SK-N-SH treated with all-trans-retinoic acid at 6 μM for 48 hours (cell line): ENCODE measurements around the gene CCDC102B.
"Not testable (repeated sequence)": the region's sequence is repeated elsewhere in the genome, so short reads cannot be mapped to it uniquely, and the experiment has no call there.

Source experiments
- ARNTL ChIP-seq: fragments of 450-650 bp; formaldehyde crosslinking; IDR thresholded peaks from 2 replicates; pipeline ENCODE4 v1.5.0; 2020; ENCODE audit warnings: low read depth, mild to moderate bottlenecking, moderate library complexity, borderline replicate concordance
- BACH2 ChIP-seq: fragments of 250-450 bp; sonication (Bioruptor Pico); IDR thresholded peaks from 2 replicates; pipeline ENCODE4 v1.9.0; 2021; ENCODE audit warnings: mild to moderate bottlenecking, borderline replicate concordance
- CREB5 ChIP-seq: fragments of 250-450 bp; sonication (Bioruptor Pico); IDR thresholded peaks from 2 replicates; pipeline ENCODE4 v1.5.1; 2020; ENCODE audit warnings: low read depth, mild to moderate bottlenecking, moderate library complexity
- CSRNP3 ChIP-seq: fragments of 250-450 bp; sonication (Bioruptor Pico); IDR thresholded peaks from 2 replicates; pipeline ENCODE4 v1.5.1; 2021; ENCODE audit warnings: mild to moderate bottlenecking, moderate library complexity
- ESRRG ChIP-seq: fragments of 250-450 bp; sonication (Bioruptor Pico); IDR thresholded peaks from 2 replicates; pipeline ENCODE4 v1.6.1; 2021; ENCODE audit warnings: mild to moderate bottlenecking
- ISL1 ChIP-seq: fragments of 250-450 bp; sonication (Bioruptor Pico); IDR thresholded peaks from 2 replicates; pipeline ENCODE4 v2.1.2; 2022; ENCODE audit warnings: mild to moderate bottlenecking, moderate library complexity
- PATZ1 ChIP-seq: fragments of 250-450 bp; sonication (Bioruptor Pico); IDR thresholded peaks from 2 replicates; pipeline ENCODE4 v1.8.0; 2020; ENCODE audit warnings: mild to moderate bottlenecking, moderate library complexity, borderline replicate concordance
- POU6F1 ChIP-seq: fragments of 250-450 bp; sonication (Bioruptor Pico); IDR thresholded peaks from 2 replicates; pipeline ENCODE4 v1.8.0; 2021; ENCODE audit warnings: low read depth, mild to moderate bottlenecking, moderate library complexity, borderline replicate concordance
- RARB ChIP-seq: fragments of 250-450 bp; sonication (Bioruptor Pico); IDR thresholded peaks from 2 replicates; pipeline ENCODE4 v1.8.0; 2021; ENCODE audit warnings: mild to moderate bottlenecking, moderate library complexity
- SNAI2 ChIP-seq: fragments of 250-450 bp; sonication (Bioruptor Pico); IDR thresholded peaks from 2 replicates; pipeline ENCODE4 v1.5.0; 2020; ENCODE audit warnings: mild to moderate bottlenecking, moderate library complexity
- TCF4 ChIP-seq: fragments of 250-450 bp; sonication (Bioruptor Pico); IDR thresholded peaks from 2 replicates; pipeline ENCODE4 v1.8.0; 2021; ENCODE audit warnings: mild to moderate bottlenecking, moderate library complexity, borderline replicate concordance
- ZFP30 ChIP-seq: fragments of 450-650 bp; formaldehyde crosslinking; IDR thresholded peaks from 2 replicates; pipeline ENCODE4 v1.5.0; 2022; ENCODE audit warnings: mild to moderate bottlenecking, moderate library complexity
- ZNF565 ChIP-seq: fragments of 450-650 bp; formaldehyde crosslinking; conservative IDR thresholded peaks from 2 replicates; pipeline ENCODE4 v1.5.0; 2020; ENCODE audit warnings: low read depth, mild to moderate bottlenecking, moderate library complexity
- ZNF8 ChIP-seq: fragments of 450-650 bp; formaldehyde crosslinking; IDR thresholded peaks from 2 replicates; pipeline ENCODE4 v1.5.0; 2020; ENCODE audit warnings: mild to moderate bottlenecking, moderate library complexity

- TF ChIP-seq ZFP30 (CRISPR knock-in tag); RARB; ZNF565; SNAI2 (CRISPR knock-in tag); ISL1; ZNF8 (CRISPR knock-in tag); TCF4 (CRISPR knock-in tag); ESRRG (CRISPR knock-in tag); ARNTL (CRISPR knock-in tag); POU6F1 (CRISPR knock-in tag); PATZ1 (CRISPR knock-in tag); BACH2 (CRISPR knock-in tag); CSRNP3; CREB5: not testable (repeated sequence)
Measured at GRCh38 chr18:68879947-68880346, 82.1 kb downstream of the CCDC102B start.
